H9 (cell line): Measurements from ENCODE around the gene ZPR1. TPM values are rescaled to one million over a fixed set of nuclear protein-coding genes. Genes with fewer than 3 reads are reported as not detected.

ENCODE experiments used
- DNase-seq: peaks from one replicate; pipeline ENCODE4 v3.0.0-alpha.2; 2017
- H2AFZ ChIP-seq: one replicate; pipeline ENCODE4 v1.6.1; 2013; ENCODE audit warnings: mild to moderate bottlenecking, low read length, control low read depth, moderate library complexity
- H2AK5ac ChIP-seq: 2 replicates; pipeline ENCODE4 v1.6.1; 2013; ENCODE audit warnings: low read length, control low read depth, mixed read lengths; ENCODE audit not compliant: insufficient read length
- H2BK120ac ChIP-seq: one replicate; pipeline ENCODE4 v1.6.1; 2013; ENCODE audit warnings: low read depth, mild to moderate bottlenecking, low read length, control low read depth, inconsistent platforms; ENCODE audit not compliant: poor library complexity, severe bottlenecking
- H2BK12ac ChIP-seq: 2 replicates; pipeline ENCODE4 v1.6.1; 2013; ENCODE audit warnings: low read length, control low read depth, mixed read lengths, low read depth; ENCODE audit not compliant: insufficient read length
- H2BK15ac ChIP-seq: 2 replicates; pipeline ENCODE4 v1.6.1; 2013; ENCODE audit warnings: low read depth, low read length, control low read depth
- H2BK20ac ChIP-seq: one replicate; pipeline ENCODE4 v1.6.1; 2013; ENCODE audit warnings: low read depth, mild to moderate bottlenecking, low read length, control low read depth, inconsistent platforms; ENCODE audit not compliant: poor library complexity, severe bottlenecking
- H2BK5ac ChIP-seq: 2 replicates; pipeline ENCODE4 v1.6.1; 2013; ENCODE audit warnings: low read length, control low read depth, mixed read lengths; ENCODE audit not compliant: insufficient read length
- H3K14ac ChIP-seq: 2 replicates; pipeline ENCODE4 v1.6.1; 2013; ENCODE audit warnings: low read length, control low read depth; ENCODE audit not compliant: insufficient read depth
- H3K18ac ChIP-seq: 2 replicates; pipeline ENCODE4 v1.6.1; 2013; ENCODE audit warnings: low read depth, mild to moderate bottlenecking, mixed read lengths, low read length, control low read depth; ENCODE audit not compliant: insufficient read length
- H3K23ac ChIP-seq: 2 replicates; pipeline ENCODE4 v1.6.1; 2013; ENCODE audit warnings: low read length, control low read depth, mixed read lengths, low read depth; ENCODE audit not compliant: insufficient read length
- H3K23me2 ChIP-seq: 2 replicates; pipeline ENCODE4 v1.6.1; 2013; ENCODE audit warnings: low read depth, mild to moderate bottlenecking, mixed read lengths, low read length, control low read depth; ENCODE audit not compliant: insufficient read length, poor library complexity, severe bottlenecking
- H3K27ac ChIP-seq: 2 replicates; pipeline ENCODE4 v1.5.1; 2013; ENCODE audit warnings: low read length, control low read depth, mixed read lengths, low read depth; ENCODE audit not compliant: insufficient read length
- H3K27me3 ChIP-seq: 2 replicates; pipeline ENCODE4 v1.6.1; 2013; ENCODE audit warnings: low read length, control low read depth, inconsistent platforms; ENCODE audit not compliant: insufficient read depth
- H3K4ac ChIP-seq: 2 replicates; pipeline ENCODE4 v1.6.1; 2013; ENCODE audit warnings: low read depth, mild to moderate bottlenecking, control low read depth, inconsistent platforms, low read length, moderate library complexity
- H3K4me1 ChIP-seq: 2 replicates; pipeline ENCODE4 v1.6.1; 2013; ENCODE audit warnings: low read length, control low read depth, inconsistent platforms; ENCODE audit not compliant: insufficient read depth
- H3K4me2 ChIP-seq: 2 replicates; pipeline ENCODE4 v1.6.1; 2013; ENCODE audit warnings: low read length, control low read depth, mixed read lengths; ENCODE audit not compliant: insufficient read length, insufficient read depth
- H3K56ac ChIP-seq: 2 replicates; pipeline ENCODE4 v1.6.1; 2013; ENCODE audit warnings: low read depth, mild to moderate bottlenecking, mixed read lengths, low read length, control low read depth; ENCODE audit not compliant: insufficient read length
- H3K79me1 ChIP-seq: 2 replicates; pipeline ENCODE4 v1.6.1; 2013; ENCODE audit warnings: low read depth, mild to moderate bottlenecking, moderate library complexity, low read length, control low read depth, inconsistent platforms; ENCODE audit not compliant: insufficient read depth, poor library complexity, severe bottlenecking
- H3K79me2 ChIP-seq: 2 replicates; pipeline ENCODE4 v1.6.1; 2013; ENCODE audit warnings: low read length, control low read depth, inconsistent platforms; ENCODE audit not compliant: insufficient read depth
- H3K9ac ChIP-seq: 2 replicates; pipeline ENCODE4 v1.6.1; 2013; ENCODE audit warnings: low read length, control low read depth, mixed read lengths; ENCODE audit not compliant: insufficient read length; ENCODE audit errors: extremely low read depth
- H3K9me3 ChIP-seq: one replicate; pipeline ENCODE4 v1.6.1; 2013; ENCODE audit warnings: low read depth, low read length, inconsistent platforms; ENCODE audit not compliant: control insufficient read depth
- H3T11ph ChIP-seq: one replicate; pipeline ENCODE4 v1.6.1; 2013; ENCODE audit warnings: mild to moderate bottlenecking, low read length, control low read depth, inconsistent platforms
- H4K20me1 ChIP-seq: one replicate; pipeline ENCODE4 v1.6.1; 2013; ENCODE audit not compliant: control insufficient read depth, insufficient read length, insufficient read depth
- H4K5ac ChIP-seq: 2 replicates; pipeline ENCODE4 v1.6.1; 2013; ENCODE audit warnings: low read depth, mild to moderate bottlenecking, mixed read lengths, low read length, control low read depth; ENCODE audit not compliant: insufficient read length
- H4K8ac ChIP-seq: replicated peaks from 2 replicates; pipeline ENCODE4 v1.6.1; 2013; ENCODE audit warnings: low read length, control low read depth, mixed read lengths, low read depth; ENCODE audit not compliant: insufficient read length
- H4K91ac ChIP-seq: 2 replicates; pipeline ENCODE4 v1.6.1; 2013; ENCODE audit warnings: low read depth, mild to moderate bottlenecking, moderate library complexity, mixed read lengths, low read length, control low read depth; ENCODE audit not compliant: insufficient read length
- H3K27ac Mint-ChIP-seq, 3 experiments: 2 replicates in 2 of 3; 3 replicates in 1 of 3; pipeline ENCODE4 v1.8.0; 2020 to 2021; ENCODE audit warnings: mixed read lengths in 3 of 3, mild to moderate bottlenecking in 1 of 3, moderate library complexity in 1 of 3
- H3K27me3 Mint-ChIP-seq: 2 replicates; pipeline ENCODE4 v1.8.0; 2021; ENCODE audit warnings: low read depth, mild to moderate bottlenecking, moderate library complexity, mixed read lengths
- H3K36me3 Mint-ChIP-seq, 3 experiments: 2 replicates in 2 of 3; 3 replicates in 1 of 3; pipeline ENCODE4 v1.8.0; 2020 to 2021; ENCODE audit warnings: low read depth in 3 of 3, mixed read lengths in 3 of 3; ENCODE audit not compliant: insufficient read depth in 1 of 3
- H3K4me1 Mint-ChIP-seq, 2 experiments: 2 replicates each; pipeline ENCODE4 v1.8.0; 2020; ENCODE audit warnings: mixed read lengths in 2 of 2
- H3K4me3 Mint-ChIP-seq, 2 experiments: 2 replicates in 1 of 2; 3 replicates in 1 of 2; pipeline ENCODE4 v1.8.0; 2020 to 2021; ENCODE audit warnings: mild to moderate bottlenecking in 2 of 2, mixed read lengths in 2 of 2, moderate library complexity in 1 of 2
- H3K9me3 Mint-ChIP-seq, 2 experiments: 2 replicates in 1 of 2; 3 replicates in 1 of 2; pipeline ENCODE4 v1.8.0; 2020; ENCODE audit warnings: mild to moderate bottlenecking in 2 of 2, mixed read lengths in 2 of 2, moderate library complexity in 1 of 2
- CTCF ChIP-seq: fragments of 200-600 bp; sonication (generic); conservative IDR thresholded peaks from 3 replicates; pipeline ENCODE4 v1.8.0; 2021; ENCODE audit warnings: antibody characterized with exemption, mild to moderate bottlenecking
- WGBS: extraction: QIAGEN DNeasy Blood & Tissue Kit; methylation state at CpG from one replicate; pipeline ENCODE4 v1.1.7; 2013; ENCODE audit warnings: missing lambda C conversion rate, low lambda C conversion rate, mixed read lengths; ENCODE audit not compliant: insufficient read length; ENCODE audit errors: extremely low coverage; 5-methylcytosine and 5-hydroxymethylcytosine counted together
- total RNA-seq: library from RNA; stranded (reverse); gene quantifications from 2 replicates; pipeline ENCODE4 v1.2.1, GENCODE V29; 2021

The ZPR1 gene
- total RNA-seq, 1 experiment from 2014 or later = 82.0 TPM

- Histone ChIP-seq H4K91ac (no peak overlapping the region), H3K18ac (no peak overlapping the region), H3K27me3 (no peaks in the 10 kb centered on the region), H3K56ac (no peak overlapping the region), H3K9me3 (no peaks in the 10 kb centered on the region), H3K9ac (no peak overlapping the region), H3K79me2 (peaks cover 11% of the 10 kb centered on the region; the same call in 1 of the 2 replicates), H4K5ac (no peak overlapping the region), H2BK12ac (no peak overlapping the region), H3K23me2 (peaks cover 12% of the 10 kb centered on the region), H2BK20ac (no peak overlapping the region), H3T11ph (no peak overlapping the region), H3K23ac (no peak overlapping the region), H4K20me1 (no peaks in the 10 kb centered on the region), H3K4ac (no peak overlapping the region), H4K8ac (no peak overlapping the region), H2BK15ac (no peak overlapping the region), H3K79me1 (peaks cover 7% of the 10 kb centered on the region), H3K4me2 (no peak overlapping the region), H2BK120ac (no peak overlapping the region), H3K14ac (no peak overlapping the region; the same call in 1 of the 2 replicates), H3K27ac (no peak overlapping the region), H2AK5ac (no peak overlapping the region), H3K4me1 (peaks cover 4% of the 10 kb centered on the region; the same call in 1 of the 2 replicates), H2AFZ (no peak overlapping the region), H2BK5ac (no peak overlapping the region)
- Mint-ChIP-seq H3K4me3 (0 out of 5 replicates have a peak overlapping the region, but pooled peaks of 1 of the 2 experiments have one; percentile 30), H3K36me3 (peaks cover 18 to 49% (median 37%) of the 10 kb centered on the region in 3 experiments; a peak in 6 of 7 replicates), H3K27me3 (no peaks in the 10 kb centered on the region), H3K27ac (peak overlapping the region in 1 of 3 experiments; percentile 44; a peak in 2 of 7 replicates), H3K9me3 (no peaks in the 10 kb centered on the region), H3K4me1 (peaks cover 21 to 22% of the 10 kb centered on the region in 2 experiments)
- TF ChIP-seq CTCF = no peak
- WGBS = no CpG with 5 or more reads among the region's 5 CpGs
- no peak for DNase-seq
These were observed 13.2 kb downstream of the ZPR1 start for GRCh38 chr11:116774661-116775060.
